HL-60 (cell line): ENCODE results near the gene EVX2.

Source experiments
- DNase-seq, 2 experiments: peaks; one replicate each; pipeline ENCODE4 v3.0.0-alpha.2; 2010 to 2020; ENCODE audit warnings: low read depth in 1 of 2, low spot score in 1 of 2
- H3K27ac ChIP-seq: fragments of 250-450 bp; sonication (Bioruptor Pico); replicated peaks from 2 replicates; pipeline ENCODE4 v1.5.1; 2020; ENCODE audit warnings: mild to moderate bottlenecking, moderate library complexity
- H3K27me3 ChIP-seq: fragments of 250-450 bp; sonication (Bioruptor Pico); 2 replicates; pipeline ENCODE4 v1.5.1; 2021; ENCODE audit warnings: mild to moderate bottlenecking, moderate library complexity; ENCODE audit not compliant: insufficient read depth, poor library complexity, severe bottlenecking
- H3K4me3 ChIP-seq: replicated peaks from 2 replicates; pipeline ENCODE4 v1.5.1; 2011; ENCODE audit warnings: mild to moderate bottlenecking, control low read depth, low read length; ENCODE audit not compliant: insufficient read depth
- GABPA ChIP-seq: IDR thresholded peaks from 2 replicates; pipeline ENCODE4 v1.6.1; 2012; ENCODE audit warnings: low read depth
- POLR2AphosphoS5 ChIP-seq: IDR thresholded peaks from 2 replicates; pipeline ENCODE4 v1.6.1; 2012; ENCODE audit warnings: low read depth
- SPI1 ChIP-seq: IDR thresholded peaks from 2 replicates; pipeline ENCODE4 v1.6.1; 2012; ENCODE audit warnings: low read depth, mild to moderate bottlenecking, borderline replicate concordance
- TF ChIP-seq, protein P1 (sequence below): IDR thresholded peaks from one replicate; pipeline ENCODE4 v1.5.1; 2011; ENCODE audit warnings: low read length, control low read depth, inconsistent platforms; ENCODE audit not compliant: insufficient read depth
- TF ChIP-seq, protein P2 (sequence below): IDR thresholded peaks from 2 replicates; pipeline ENCODE4 v1.6.1; 2012; ENCODE audit warnings: low read depth; ENCODE audit not compliant: insufficient replicate concordance

EVX2 gene

DNA sequence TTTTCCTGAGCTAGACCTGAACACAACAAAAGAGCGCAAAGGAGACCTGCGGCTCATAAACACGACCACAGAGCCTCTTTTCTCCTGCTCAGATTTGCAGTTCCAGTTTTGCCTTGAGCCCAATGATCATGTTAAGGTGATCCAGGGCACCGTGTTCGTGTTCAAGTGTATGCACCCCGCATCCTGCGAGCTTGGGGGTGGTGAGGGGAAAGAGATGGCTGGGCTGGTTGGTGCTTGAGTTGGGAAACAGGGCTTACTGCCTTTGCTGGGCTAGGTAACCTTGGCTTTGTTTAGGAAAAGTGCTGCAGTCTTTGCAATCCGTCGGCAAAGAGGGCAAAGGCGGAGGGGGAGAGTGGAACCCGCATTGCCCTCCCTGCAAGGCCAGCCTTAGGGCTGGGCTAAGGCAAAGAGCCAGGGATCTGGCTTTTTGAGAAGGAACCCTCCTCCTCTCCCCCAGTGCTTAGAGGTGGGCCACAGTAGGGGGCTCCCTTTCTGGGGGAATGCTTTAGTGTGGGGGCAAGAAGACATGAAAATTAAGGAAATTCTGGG is 34.1 kb upstream of the EVX2 start:
- DNase-seq = no peak
- Histone ChIP-seq H3K4me3 (no peak overlapping the region), H3K27me3 (peaks cover 93% of the 10 kb centered on the region), H3K27ac (no peak overlapping the region)
- TF ChIP-seq, protein P1, sequence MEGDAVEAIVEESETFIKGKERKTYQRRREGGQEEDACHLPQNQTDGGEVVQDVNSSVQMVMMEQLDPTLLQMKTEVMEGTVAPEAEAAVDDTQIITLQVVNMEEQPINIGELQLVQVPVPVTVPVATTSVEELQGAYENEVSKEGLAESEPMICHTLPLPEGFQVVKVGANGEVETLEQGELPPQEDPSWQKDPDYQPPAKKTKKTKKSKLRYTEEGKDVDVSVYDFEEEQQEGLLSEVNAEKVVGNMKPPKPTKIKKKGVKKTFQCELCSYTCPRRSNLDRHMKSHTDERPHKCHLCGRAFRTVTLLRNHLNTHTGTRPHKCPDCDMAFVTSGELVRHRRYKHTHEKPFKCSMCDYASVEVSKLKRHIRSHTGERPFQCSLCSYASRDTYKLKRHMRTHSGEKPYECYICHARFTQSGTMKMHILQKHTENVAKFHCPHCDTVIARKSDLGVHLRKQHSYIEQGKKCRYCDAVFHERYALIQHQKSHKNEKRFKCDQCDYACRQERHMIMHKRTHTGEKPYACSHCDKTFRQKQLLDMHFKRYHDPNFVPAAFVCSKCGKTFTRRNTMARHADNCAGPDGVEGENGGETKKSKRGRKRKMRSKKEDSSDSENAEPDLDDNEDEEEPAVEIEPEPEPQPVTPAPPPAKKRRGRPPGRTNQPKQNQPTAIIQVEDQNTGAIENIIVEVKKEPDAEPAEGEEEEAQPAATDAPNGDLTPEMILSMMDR = no peak
- TF ChIP-seq POLR2AphosphoS5 (no peak), GABPA (no peak), SPI1 (no peak)
- TF ChIP-seq, protein P2, sequence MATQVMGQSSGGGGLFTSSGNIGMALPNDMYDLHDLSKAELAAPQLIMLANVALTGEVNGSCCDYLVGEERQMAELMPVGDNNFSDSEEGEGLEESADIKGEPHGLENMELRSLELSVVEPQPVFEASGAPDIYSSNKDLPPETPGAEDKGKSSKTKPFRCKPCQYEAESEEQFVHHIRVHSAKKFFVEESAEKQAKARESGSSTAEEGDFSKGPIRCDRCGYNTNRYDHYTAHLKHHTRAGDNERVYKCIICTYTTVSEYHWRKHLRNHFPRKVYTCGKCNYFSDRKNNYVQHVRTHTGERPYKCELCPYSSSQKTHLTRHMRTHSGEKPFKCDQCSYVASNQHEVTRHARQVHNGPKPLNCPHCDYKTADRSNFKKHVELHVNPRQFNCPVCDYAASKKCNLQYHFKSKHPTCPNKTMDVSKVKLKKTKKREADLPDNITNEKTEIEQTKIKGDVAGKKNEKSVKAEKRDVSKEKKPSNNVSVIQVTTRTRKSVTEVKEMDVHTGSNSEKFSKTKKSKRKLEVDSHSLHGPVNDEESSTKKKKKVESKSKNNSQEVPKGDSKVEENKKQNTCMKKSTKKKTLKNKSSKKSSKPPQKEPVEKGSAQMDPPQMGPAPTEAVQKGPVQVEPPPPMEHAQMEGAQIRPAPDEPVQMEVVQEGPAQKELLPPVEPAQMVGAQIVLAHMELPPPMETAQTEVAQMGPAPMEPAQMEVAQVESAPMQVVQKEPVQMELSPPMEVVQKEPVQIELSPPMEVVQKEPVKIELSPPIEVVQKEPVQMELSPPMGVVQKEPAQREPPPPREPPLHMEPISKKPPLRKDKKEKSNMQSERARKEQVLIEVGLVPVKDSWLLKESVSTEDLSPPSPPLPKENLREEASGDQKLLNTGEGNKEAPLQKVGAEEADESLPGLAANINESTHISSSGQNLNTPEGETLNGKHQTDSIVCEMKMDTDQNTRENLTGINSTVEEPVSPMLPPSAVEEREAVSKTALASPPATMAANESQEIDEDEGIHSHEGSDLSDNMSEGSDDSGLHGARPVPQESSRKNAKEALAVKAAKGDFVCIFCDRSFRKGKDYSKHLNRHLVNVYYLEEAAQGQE = no peak

DNA sequence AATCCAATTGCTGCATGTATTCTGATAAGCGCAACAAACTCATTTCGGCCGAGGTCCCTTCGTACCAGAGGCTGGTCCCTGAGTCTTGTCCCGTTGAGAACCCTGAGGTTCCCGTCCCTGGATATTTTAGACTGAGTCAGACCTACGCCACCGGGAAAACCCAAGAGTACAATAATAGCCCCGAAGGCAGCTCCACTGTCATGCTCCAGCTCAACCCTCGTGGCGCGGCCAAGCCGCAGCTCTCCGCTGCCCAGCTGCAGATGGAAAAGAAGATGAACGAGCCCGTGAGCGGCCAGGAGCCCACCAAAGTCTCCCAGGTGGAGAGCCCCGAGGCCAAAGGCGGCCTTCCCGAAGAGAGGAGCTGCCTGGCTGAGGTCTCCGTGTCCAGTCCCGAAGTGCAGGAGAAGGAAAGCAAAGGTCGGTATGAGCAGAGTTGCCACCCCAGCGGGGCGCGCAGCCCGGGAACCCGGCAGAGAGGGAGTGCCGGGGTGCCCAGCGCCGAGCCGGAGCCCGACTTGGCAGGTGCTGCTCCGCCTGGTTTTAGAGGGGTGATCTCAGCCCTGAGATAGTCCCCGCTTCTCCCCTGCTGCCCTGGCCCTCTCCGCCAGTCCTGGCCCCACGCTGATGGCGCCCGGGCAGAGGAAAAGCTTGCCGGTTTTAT is 33.5 kb upstream of the EVX2 start:
- Histone ChIP-seq H3K4me3 (no peak overlapping the region), H3K27me3 (peaks cover 93% of the 10 kb centered on the region), H3K27ac (no peak overlapping the region)
- TF ChIP-seq SPI1 = no peak
- TF ChIP-seq POLR2AphosphoS5 = no peak
- TF ChIP-seq, protein P1 = no peak
- TF ChIP-seq, protein P2 = no peak
- no peak for TF ChIP-seq GABPA
- DNase-seq = no peak

DNA sequence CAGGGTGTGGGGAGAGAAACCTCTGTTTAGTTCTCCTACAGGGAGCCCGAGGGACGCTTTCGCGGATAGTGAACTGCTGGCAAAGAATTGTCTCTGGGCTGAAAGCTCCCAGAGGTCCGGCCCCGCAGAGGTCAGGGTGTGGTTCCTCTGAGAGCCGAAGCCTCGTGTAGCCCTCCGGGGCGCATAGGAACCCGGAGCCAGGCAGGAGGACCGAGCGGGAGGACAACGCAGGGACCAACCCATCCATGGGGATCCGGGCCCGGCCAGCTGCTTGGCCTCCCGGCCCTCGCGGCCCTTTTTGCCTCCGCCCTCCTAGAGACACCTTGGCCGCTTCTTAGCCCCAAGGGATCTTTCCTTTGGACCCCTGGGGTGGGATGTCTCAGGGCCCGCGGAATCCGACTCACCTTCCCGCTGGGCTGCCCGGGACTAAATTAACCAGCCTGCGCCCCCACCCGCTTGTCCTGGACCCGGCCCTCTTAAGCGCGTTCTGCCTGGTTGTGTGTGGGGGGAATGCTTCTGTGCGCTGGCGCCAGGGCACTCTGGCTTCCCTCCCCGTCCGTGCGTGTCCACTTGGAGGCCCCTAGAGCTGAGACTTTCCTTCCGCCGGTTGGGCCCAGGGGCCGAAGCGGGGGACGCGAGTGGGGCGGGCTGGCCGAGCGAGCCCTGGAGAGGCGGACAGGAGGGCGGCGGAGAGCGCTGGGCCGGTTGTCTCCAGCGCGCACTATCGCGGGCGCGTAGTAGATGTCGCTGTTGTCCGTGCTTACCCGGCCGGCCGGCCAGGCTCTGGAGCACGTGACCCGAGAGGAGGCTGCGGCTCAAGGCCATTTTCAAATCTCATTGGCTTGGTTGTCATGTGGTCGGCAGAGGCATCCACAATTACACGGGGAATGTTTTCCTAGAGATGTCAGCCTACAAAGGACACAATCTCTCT is 32.4 kb upstream of the EVX2 start, which contains the start of gene HOXD10:
HOXD10 (plus strand) TSS at position 896 of the 931 bp plus-strand sequence. CDS start 56 bp downstream, outside the sequence.
- H3K4me3 ChIP-seq = no peak within 1 kb of the TSS
- TF ChIP-seq, protein P2 = no peak
- no peak for TF ChIP-seq SPI1
- no peak for TF ChIP-seq GABPA
- no peak for TF ChIP-seq POLR2AphosphoS5
- TF ChIP-seq, protein P1 = no peak
- no peak within 1 kb of the TSS for H3K27ac ChIP-seq

More for the DNA sequence above, 32.4 kb upstream of the EVX2 start, which contains the start of gene HOXD10:
- no peak for DNase-seq
- peaks cover 90% of the 10 kb centered on the region for H3K27me3 ChIP-seq
